Measurements from ENCODE around the gene DEFB129.
"Not testable (repeated sequence)": the region's sequence is repeated elsewhere in the genome, so short reads cannot be mapped to it uniquely, and the experiment has no call there.

DEFB129 gene

DNA sequence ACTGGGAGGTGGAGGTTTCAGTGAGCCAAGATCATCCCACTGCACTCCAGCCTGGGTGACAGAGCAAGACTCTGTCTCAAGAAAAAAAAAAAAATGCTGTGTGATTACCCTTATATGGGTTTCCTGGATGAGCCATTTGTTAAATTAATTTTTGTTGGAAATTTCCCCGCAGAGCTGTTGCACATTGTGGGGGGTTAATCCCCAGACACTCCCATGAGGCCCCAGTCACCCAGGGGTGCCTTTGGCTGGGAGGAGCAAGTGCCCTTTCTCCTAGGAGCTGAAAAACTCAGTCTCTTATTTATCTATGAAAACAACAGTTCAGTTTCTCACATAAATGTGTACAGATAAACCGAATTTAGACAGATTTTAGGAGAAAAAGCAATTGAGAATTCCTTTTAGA is 25.7 kb downstream of the DEFB129 start:
- TF ChIP-seq, protein P1, sequence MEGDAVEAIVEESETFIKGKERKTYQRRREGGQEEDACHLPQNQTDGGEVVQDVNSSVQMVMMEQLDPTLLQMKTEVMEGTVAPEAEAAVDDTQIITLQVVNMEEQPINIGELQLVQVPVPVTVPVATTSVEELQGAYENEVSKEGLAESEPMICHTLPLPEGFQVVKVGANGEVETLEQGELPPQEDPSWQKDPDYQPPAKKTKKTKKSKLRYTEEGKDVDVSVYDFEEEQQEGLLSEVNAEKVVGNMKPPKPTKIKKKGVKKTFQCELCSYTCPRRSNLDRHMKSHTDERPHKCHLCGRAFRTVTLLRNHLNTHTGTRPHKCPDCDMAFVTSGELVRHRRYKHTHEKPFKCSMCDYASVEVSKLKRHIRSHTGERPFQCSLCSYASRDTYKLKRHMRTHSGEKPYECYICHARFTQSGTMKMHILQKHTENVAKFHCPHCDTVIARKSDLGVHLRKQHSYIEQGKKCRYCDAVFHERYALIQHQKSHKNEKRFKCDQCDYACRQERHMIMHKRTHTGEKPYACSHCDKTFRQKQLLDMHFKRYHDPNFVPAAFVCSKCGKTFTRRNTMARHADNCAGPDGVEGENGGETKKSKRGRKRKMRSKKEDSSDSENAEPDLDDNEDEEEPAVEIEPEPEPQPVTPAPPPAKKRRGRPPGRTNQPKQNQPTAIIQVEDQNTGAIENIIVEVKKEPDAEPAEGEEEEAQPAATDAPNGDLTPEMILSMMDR (IDR thresholded peaks at IDR 0.05; ENCODE audit: low read length) = no peak
- TF ChIP-seq EZH2phosphoT487 (IDR thresholded peaks at IDR 0.05; ENCODE audit: low read length) = no peak
- no peak for TF ChIP-seq EZH2 (optimal IDR thresholded peaks at IDR 0.05; ENCODE audit: low read depth, low read length)
- Histone ChIP-seq H3K27ac (ENCODE audit: low read length) (no peak overlapping the region), H3K79me2 (ENCODE audit: low read length) (no peaks in the 10 kb centered on the region), H3K9me2 (replicated peaks; ENCODE audit: insufficient read depth, low read length) (no peaks in the 10 kb centered on the region), H3F3A (ENCODE audit: insufficient read depth, low read length) (no peaks in the 10 kb centered on the region), H3K36me3 (replicated peaks; ENCODE audit: insufficient read depth, low read length) (no peaks in the 10 kb centered on the region), H2AFZ (ENCODE audit: low read length) (no peak overlapping the region), H3K9me3 (replicated peaks; ENCODE audit: insufficient read depth, low read length) (no peaks in the 10 kb centered on the region), H3K4me1 (ENCODE audit: low read length) (no peaks in the 10 kb centered on the region), H3K4me2 (ENCODE audit: low read depth, low read length) (no peak overlapping the region), H3K27me3 (replicated peaks; ENCODE audit: insufficient read depth, low read length) (no peaks in the 10 kb centered on the region), H3K4me3 (ENCODE audit: low read length) (no peak overlapping the region), H3K9ac (ENCODE audit: low read length) (no peak overlapping the region), H4K20me1 (ENCODE audit: insufficient read depth, low read length) (no peaks in the 10 kb centered on the region)
- no peak for DNase-seq

- not testable (repeated sequence) for H3K4me3 ChIP-seq (ENCODE audit: low read length); H2AFZ ChIP-seq (ENCODE audit: low read length); H3K27ac ChIP-seq (ENCODE audit: low read length); DNase-seq; H4K20me1 ChIP-seq (ENCODE audit: insufficient read depth, low read length); H3K79me2 ChIP-seq (ENCODE audit: low read length); H3F3A ChIP-seq (ENCODE audit: insufficient read depth, low read length); H3K9ac ChIP-seq (ENCODE audit: low read length); H3K9me2 ChIP-seq (replicated peaks; ENCODE audit: insufficient read depth, low read length); H3K4me2 ChIP-seq (ENCODE audit: low read depth, low read length); H3K4me1 ChIP-seq (ENCODE audit: low read length); H3K9me3 ChIP-seq (replicated peaks; ENCODE audit: insufficient read depth, low read length); H3K36me3 ChIP-seq (replicated peaks; ENCODE audit: insufficient read depth, low read length); H3K27me3 ChIP-seq (replicated peaks; ENCODE audit: insufficient read depth, low read length)
Measured at GRCh38 chr20:253447-253846, 26.4 kb downstream of the DEFB129 start.

DNA sequence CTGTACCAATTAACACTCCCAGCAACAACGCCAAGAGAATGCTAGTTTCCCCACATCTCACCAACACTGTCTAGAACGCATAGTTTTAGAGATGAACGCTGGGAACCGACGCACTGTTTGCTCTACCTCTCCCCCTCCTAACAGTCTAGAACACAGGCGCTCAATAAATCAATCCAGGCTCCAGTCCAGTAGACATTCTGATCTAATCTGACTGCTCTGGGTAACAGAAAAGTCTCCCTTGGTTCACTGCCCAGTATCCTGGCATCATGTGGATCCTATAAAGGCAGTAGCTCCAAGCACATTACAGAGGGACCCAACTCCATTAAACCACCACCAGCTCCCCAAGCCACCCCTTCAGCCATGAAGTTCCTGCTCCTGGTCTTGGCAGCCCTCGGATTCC is 30.4 kb downstream of the DEFB129 start, which contains the start of gene DEFB132:
Gene DEFB132, plus strand, starts transcription at position 306 of the 400 bp plus-strand sequence. Its CDS starts 55 bp downstream, at position 361.
- H3K4me1 ChIP-seq (ENCODE audit: low read length) = no peaks in the 10 kb centered on the region
- no peaks in the 10 kb centered on the region for H3F3A ChIP-seq (ENCODE audit: insufficient read depth, low read length)
- no peak within 1 kb of the TSS for H3K9ac ChIP-seq (ENCODE audit: low read length)
- H3K27me3 ChIP-seq (replicated peaks; ENCODE audit: insufficient read depth, low read length) = no peaks in the 10 kb centered on the region
- TF ChIP-seq EZH2 (optimal IDR thresholded peaks at IDR 0.05; ENCODE audit: low read depth, low read length) (no peak), EZH2phosphoT487 (IDR thresholded peaks at IDR 0.05; ENCODE audit: low read length) (no peak)
- TF ChIP-seq, protein P1 (IDR thresholded peaks at IDR 0.05; ENCODE audit: low read length) = no peak
- H3K9me2 ChIP-seq (replicated peaks; ENCODE audit: insufficient read depth, low read length) = no peaks in the 10 kb centered on the region
- no peak for DNase-seq
- H3K4me3 ChIP-seq (ENCODE audit: low read length) = no peak within 1 kb of the TSS
- no peaks in the 10 kb centered on the region for H3K9me3 ChIP-seq (replicated peaks; ENCODE audit: insufficient read depth, low read length)
- H2AFZ ChIP-seq (ENCODE audit: low read length) = no peak within 1 kb of the TSS
- no peaks in the 10 kb centered on the region for H4K20me1 ChIP-seq (ENCODE audit: insufficient read depth, low read length)
- no peaks in the 10 kb centered on the region for H3K79me2 ChIP-seq (ENCODE audit: low read length)
- H3K27ac ChIP-seq (ENCODE audit: low read length) = no peak within 1 kb of the TSS
- H3K36me3 ChIP-seq (replicated peaks; ENCODE audit: insufficient read depth, low read length) = no peaks in the 10 kb centered on the region
- no peak within 1 kb of the TSS for H3K4me2 ChIP-seq (ENCODE audit: low read depth, low read length)

- Histone ChIP-seq H3F3A (ENCODE audit: insufficient read depth, low read length) (no peaks in the 10 kb centered on the region), H3K9ac (ENCODE audit: low read length) (no peak overlapping the region), H3K9me2 (replicated peaks; ENCODE audit: insufficient read depth, low read length) (no peaks in the 10 kb centered on the region), H3K9me3 (replicated peaks; ENCODE audit: insufficient read depth, low read length) (no peaks in the 10 kb centered on the region), H3K27ac (ENCODE audit: low read length) (no peak overlapping the region), H3K27me3 (replicated peaks; ENCODE audit: insufficient read depth, low read length) (no peaks in the 10 kb centered on the region), H2AFZ (ENCODE audit: low read length) (no peak overlapping the region), H3K36me3 (replicated peaks; ENCODE audit: insufficient read depth, low read length) (no peaks in the 10 kb centered on the region), H3K79me2 (ENCODE audit: low read length) (no peaks in the 10 kb centered on the region), H3K4me3 (ENCODE audit: low read length) (no peak overlapping the region), H3K4me1 (ENCODE audit: low read length) (no peaks in the 10 kb centered on the region), H3K4me2 (ENCODE audit: low read depth, low read length) (no peak overlapping the region), H4K20me1 (ENCODE audit: insufficient read depth, low read length) (no peaks in the 10 kb centered on the region)
- TF ChIP-seq EZH2 (optimal IDR thresholded peaks at IDR 0.05; ENCODE audit: low read depth, low read length) (no peak), EZH2phosphoT487 (IDR thresholded peaks at IDR 0.05; ENCODE audit: low read length) (no peak)
- TF ChIP-seq, protein P1 (IDR thresholded peaks at IDR 0.05; ENCODE audit: low read length) = no peak
- DNase-seq = no peak
Measured at GRCh38 chr20:258269-258858, 31.3 kb downstream of the DEFB129 start.

Data from MM.1S (cell line).